Measurements from ENCODE around the gene C1orf105. TPM values are rescaled to one million over a fixed set of nuclear protein-coding genes. Genes with fewer than 3 reads are reported as not detected.

C1orf105 gene
- total RNA-seq, 2 experiments from 2014 or later, result not detected

- H3K27me3 Mint-ChIP-seq, result no peaks in the 10 kb centered on the region
- CTCF ChIA-PET, result no interaction called here
- no peaks in the 10 kb centered on the region for H3K36me3 Mint-ChIP-seq
- POLR2A ChIA-PET, result no interaction called here
- H3K9me3 Mint-ChIP-seq, result no peaks in the 10 kb centered on the region
- H3K4me3 Mint-ChIP-seq, result no peak overlapping the region
- H3K27ac Mint-ChIP-seq, result no peak overlapping the region
- intact Hi-C loops (cut with micrococcal nuclease), result no loop called here
- H3K4me1 Mint-ChIP-seq (ENCODE audit: low read depth), result peaks cover 22% of the 10 kb centered on the region
- no peak for DNase-seq
These were observed 35.8 kb upstream of the C1orf105 start for GRCh38 chr1:172384656-172385055.

GRCh38 chr1:172386046-172386445 is 34.4 kb upstream of the C1orf105 start:
- ChIA-PET CTCF (no interaction called here), POLR2A (interaction anchor here (0.7 kb wide), 1 partner anchor 28 kb away, joined by 3 read pairs; no protein-coding TSS in a partner anchor)
- DNase-seq, result no peak
- no peak overlapping the region for H3K4me3 Mint-ChIP-seq
- no peaks in the 10 kb centered on the region for H3K27me3 Mint-ChIP-seq
- no peaks in the 10 kb centered on the region for H3K36me3 Mint-ChIP-seq
- no peak overlapping the region for H3K27ac Mint-ChIP-seq
- H3K9me3 Mint-ChIP-seq, result no peaks in the 10 kb centered on the region
- intact Hi-C loops (cut with micrococcal nuclease), result no loop called here
- peaks cover 12% of the 10 kb centered on the region for H3K4me1 Mint-ChIP-seq (ENCODE audit: low read depth)

DNA sequence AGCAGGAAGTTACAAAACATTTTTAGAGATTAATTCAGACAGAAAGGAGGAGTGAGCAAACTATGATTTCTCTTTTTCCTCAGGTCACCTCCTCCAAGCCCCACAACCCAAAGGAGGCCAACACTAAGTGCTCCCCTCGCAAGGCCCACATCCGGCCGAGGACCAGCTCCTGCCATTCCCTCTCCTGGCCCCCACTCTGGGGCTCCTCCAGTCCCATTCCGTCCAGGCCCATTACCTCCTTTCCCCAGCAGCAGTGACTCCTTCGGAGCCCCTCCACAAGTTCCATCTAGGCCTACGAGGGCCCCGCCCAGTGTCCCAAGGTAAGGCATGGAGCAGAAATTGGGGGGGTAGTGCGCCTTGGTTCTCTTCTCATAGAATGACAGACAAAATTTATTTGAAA is 32.0 kb upstream of the C1orf105 start:
- ChIA-PET POLR2A (no interaction called here), CTCF (no interaction called here)
- H3K9me3 Mint-ChIP-seq, result no peaks in the 10 kb centered on the region
- DNase-seq, result no peak
- H3K27ac Mint-ChIP-seq, result no peak overlapping the region
- peaks cover 17% of the 10 kb centered on the region for H3K4me1 Mint-ChIP-seq (ENCODE audit: low read depth)
- no peaks in the 10 kb centered on the region for H3K36me3 Mint-ChIP-seq
- H3K4me3 Mint-ChIP-seq, result no peak overlapping the region
- H3K27me3 Mint-ChIP-seq, result no peaks in the 10 kb centered on the region
- intact Hi-C loops (cut with micrococcal nuclease), result no loop called here

DNA sequence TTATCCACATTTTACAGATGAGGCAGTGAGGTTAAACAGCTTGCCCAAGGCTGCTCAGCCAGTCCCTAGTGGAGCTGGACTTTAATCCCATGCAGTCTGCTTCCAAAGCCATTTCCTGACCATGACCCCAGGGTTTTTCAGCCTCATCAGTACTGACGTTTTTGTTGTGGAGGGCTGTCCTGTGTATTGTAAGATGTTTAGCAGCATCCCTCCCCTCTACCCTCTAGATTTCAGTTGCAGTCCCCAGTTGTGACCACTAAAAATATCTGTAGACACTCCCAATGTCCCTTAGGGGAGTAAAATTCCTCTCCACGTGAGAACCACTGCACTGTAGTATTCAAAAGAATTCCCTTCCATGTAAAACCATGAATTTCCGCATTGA is 30.2 kb upstream of the C1orf105 start:
- Mint-ChIP-seq H3K9me3 (no peaks in the 10 kb centered on the region), H3K36me3 (no peaks in the 10 kb centered on the region), H3K4me3 (no peak overlapping the region), H3K27ac (no peak overlapping the region), H3K27me3 (no peaks in the 10 kb centered on the region), H3K4me1 (ENCODE audit: low read depth) (peaks cover 34% of the 10 kb centered on the region)
- ChIA-PET POLR2A (no interaction called here), CTCF (interaction anchor here (0.6 kb wide), 2 partner anchors 30 to 40 kb away, joined by 3 read pairs; no protein-coding TSS in a partner anchor)
- intact Hi-C loops (cut with micrococcal nuclease), result loop anchor here (5.0 kb wide), 1 partner anchor 307 kb away; no protein-coding TSS in a partner anchor
- no peak for DNase-seq

DNA sequence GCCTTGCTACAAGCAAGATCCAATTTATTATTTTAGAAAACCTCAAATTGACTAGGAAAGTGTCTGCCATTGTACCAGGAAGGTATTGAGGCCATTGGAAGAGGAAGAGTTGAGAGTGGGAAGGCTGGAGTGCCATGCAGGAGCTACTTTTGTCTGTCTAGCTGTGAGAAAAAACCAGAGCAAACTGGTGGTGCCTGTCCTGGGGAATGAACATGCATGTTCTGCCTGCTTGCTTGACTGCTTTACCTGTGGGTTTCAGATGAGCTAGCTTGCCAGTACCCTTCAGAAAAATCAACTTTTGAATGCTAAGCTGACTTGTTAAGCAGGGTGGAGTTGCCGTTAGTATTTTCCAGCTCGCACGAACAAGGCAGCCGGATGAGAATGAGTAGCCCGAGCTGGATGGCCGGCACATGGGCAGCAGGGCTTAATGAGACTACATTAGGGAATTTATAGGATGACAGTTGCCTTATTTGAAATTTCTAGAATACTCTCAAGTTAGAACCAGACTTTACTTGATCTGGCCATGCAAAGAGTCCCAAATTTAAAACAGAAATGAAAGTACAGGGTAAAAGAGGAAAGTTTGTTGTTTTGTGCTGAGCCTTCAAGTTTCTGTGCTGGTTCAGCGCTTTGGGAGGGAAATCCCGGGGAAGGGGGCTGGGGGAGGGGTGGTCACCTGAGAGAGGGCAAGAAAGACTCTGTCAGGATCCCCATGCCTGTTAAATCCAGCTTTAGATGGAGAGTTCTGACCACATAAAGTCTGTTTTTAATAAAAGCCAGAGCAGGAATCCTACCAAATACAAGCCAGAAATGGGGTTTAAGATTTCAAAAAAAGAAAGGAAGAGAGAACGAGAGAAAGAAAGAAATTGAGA is 29.6 kb upstream of the C1orf105 start:
- intact Hi-C loops (cut with micrococcal nuclease), result loop anchor here (5.0 kb wide), 1 partner anchor 306 kb away; no protein-coding TSS in a partner anchor
- no peak overlapping the region for H3K27ac Mint-ChIP-seq
- POLR2A ChIA-PET, result no interaction called here
- no peaks in the 10 kb centered on the region for H3K36me3 Mint-ChIP-seq
- no peaks in the 10 kb centered on the region for H3K9me3 Mint-ChIP-seq
- H3K27me3 Mint-ChIP-seq, result no peaks in the 10 kb centered on the region
- DNase-seq, result no peak
- no peak overlapping the region for H3K4me3 Mint-ChIP-seq
- CTCF ChIA-PET, result interaction anchor here (0.6 kb wide), 2 partner anchors 31 to 39 kb away, joined by 3 read pairs; no protein-coding TSS in a partner anchor
- H3K4me1 Mint-ChIP-seq (ENCODE audit: low read depth), result peaks cover 40% of the 10 kb centered on the region

GRCh38 chr1:172391976-172392375 is 28.5 kb upstream of the C1orf105 start:
- ChIA-PET CTCF (interaction anchor here (0.6 kb wide), 2 partner anchors 14 to 28 kb away, joined by 3 read pairs; partner anchors contain the start of gene C1orf105), POLR2A (interaction anchor here (0.9 kb wide), 1 partner anchor 33 kb away, joined by 3 read pairs; no protein-coding TSS in a partner anchor)
- Mint-ChIP-seq H3K27ac (no peak overlapping the region), H3K9me3 (no peaks in the 10 kb centered on the region), H3K36me3 (no peaks in the 10 kb centered on the region), H3K4me3 (no peak overlapping the region), H3K4me1 (ENCODE audit: low read depth) (peaks cover 47% of the 10 kb centered on the region), H3K27me3 (no peaks in the 10 kb centered on the region)
- intact Hi-C loops (cut with micrococcal nuclease), result loop anchor here (5.0 kb wide), 1 partner anchor 305 kb away; no protein-coding TSS in a partner anchor
- DNase-seq, result no peak

- H3K36me3 Mint-ChIP-seq, result no peaks in the 10 kb centered on the region
- DNase-seq, result no peak
- H3K27ac Mint-ChIP-seq, result no peak overlapping the region
- H3K4me3 Mint-ChIP-seq, result no peak overlapping the region
- ChIA-PET POLR2A (interaction anchor here (2.3 kb wide), 1 partner anchor 35 kb away, joined by 21 read pairs; no protein-coding TSS in a partner anchor), CTCF (interaction anchor here (1.3 to 1.7 kb wide), 2 partner anchors 50 to 213 kb away, joined by 4 to 6 read pairs; partner anchors contain the start of gene PIGC)
- H3K4me1 Mint-ChIP-seq (ENCODE audit: low read depth), result peaks cover 60% of the 10 kb centered on the region
- H3K9me3 Mint-ChIP-seq, result no peaks in the 10 kb centered on the region
- H3K27me3 Mint-ChIP-seq, result no peaks in the 10 kb centered on the region
- intact Hi-C loops (cut with micrococcal nuclease), result loop anchor here (5.0 kb wide), 1 partner anchor 304 kb away; no protein-coding TSS in a partner anchor
These were observed 27.1 kb upstream of the C1orf105 start for GRCh38 chr1:172393354-172393753.

DNA sequence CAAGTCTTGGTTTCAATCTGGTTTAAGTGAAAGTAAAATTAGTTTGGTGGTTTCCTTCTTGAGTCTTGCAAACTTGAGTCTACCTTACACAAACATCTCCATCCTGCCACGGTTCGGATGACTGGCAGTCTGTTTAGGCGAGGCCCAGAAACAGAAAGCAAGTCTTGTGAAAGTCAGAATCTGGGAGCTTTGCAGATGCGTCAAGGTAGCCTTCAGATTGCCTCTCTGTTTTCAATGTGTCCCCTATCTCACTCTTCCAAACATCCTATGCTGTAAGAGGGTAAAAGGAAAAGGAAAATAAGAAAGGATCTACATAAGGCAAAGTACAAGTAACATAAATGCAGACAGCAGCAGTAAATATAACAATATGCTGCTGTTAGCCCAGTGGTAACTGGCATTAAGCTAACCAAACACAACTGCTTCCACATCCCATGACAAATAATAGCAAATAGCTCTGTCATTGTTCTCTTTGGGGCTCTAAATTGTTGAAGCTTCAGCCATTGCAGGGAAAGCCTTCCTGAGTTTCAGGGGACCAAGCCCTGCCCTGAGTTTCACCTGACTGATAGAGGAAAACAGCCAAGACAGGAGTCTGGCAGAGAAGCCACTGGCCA is 26.2 kb upstream of the C1orf105 start:
- H3K9me3 Mint-ChIP-seq, result no peaks in the 10 kb centered on the region
- POLR2A ChIA-PET, result interaction anchor here (0.7 to 2.3 kb wide), 5 partner anchors 13 to 56 kb away, joined by 3 to 21 read pairs (median 4); no protein-coding TSS in a partner anchor
- H3K27me3 Mint-ChIP-seq, result no peaks in the 10 kb centered on the region
- peak overlapping the region; percentile 66 for H3K27ac Mint-ChIP-seq
- DNase-seq, result peak; percentile 84
- intact Hi-C loops (cut with micrococcal nuclease), result loop anchor here (1.0 to 5.0 kb wide), 7 partner anchors 13 to 613 kb away; partner anchors contain the start of gene METTL13
- no peaks in the 10 kb centered on the region for H3K36me3 Mint-ChIP-seq
- CTCF ChIA-PET, result interaction anchor here (0.6 to 1.7 kb wide), 6 partner anchors 35 to 350 kb away, joined by 3 to 6 read pairs (median 4); partner anchors contain the start of gene PIGC
- peaks cover 69% of the 10 kb centered on the region for H3K4me1 Mint-ChIP-seq (ENCODE audit: low read depth)
- H3K4me3 Mint-ChIP-seq, result peak overlapping the region; percentile 49

DNA sequence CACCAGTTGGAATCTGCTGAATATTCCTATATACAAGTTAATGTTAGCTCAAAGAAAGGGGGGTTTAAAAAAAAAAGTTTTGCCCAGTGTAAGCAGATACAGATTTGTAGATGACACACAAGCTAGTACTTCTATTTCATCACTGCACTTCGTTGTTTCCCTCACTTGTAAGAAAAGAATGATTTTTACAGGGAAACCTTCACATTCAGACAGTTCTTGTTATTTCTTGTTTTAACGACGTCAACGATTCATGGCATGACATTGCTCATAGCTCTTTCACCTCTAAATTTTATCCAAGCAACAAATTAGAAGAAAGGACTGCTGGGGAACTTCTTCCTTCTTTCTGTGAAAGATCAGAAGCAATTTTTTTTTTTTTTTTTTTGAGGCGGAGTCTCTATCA is 25.7 kb upstream of the C1orf105 start:
- no peak for DNase-seq
- Mint-ChIP-seq H3K27me3 (no peaks in the 10 kb centered on the region), H3K4me3 (no peak overlapping the region), H3K4me1 (ENCODE audit: low read depth) (peaks cover 74% of the 10 kb centered on the region), H3K36me3 (no peaks in the 10 kb centered on the region), H3K27ac (peak overlapping the region; percentile 66), H3K9me3 (no peaks in the 10 kb centered on the region)
- ChIA-PET POLR2A (interaction anchor here (0.7 to 2.3 kb wide), 5 partner anchors 14 to 57 kb away, joined by 3 to 21 read pairs (median 4); no protein-coding TSS in a partner anchor), CTCF (interaction anchor here (0.6 to 1.3 kb wide), 6 partner anchors 35 to 350 kb away, joined by 3 to 5 read pairs (median 4); no protein-coding TSS in a partner anchor)
- intact Hi-C loops (cut with micrococcal nuclease), result loop anchor here (1.0 to 5.0 kb wide), 7 partner anchors 14 to 614 kb away; partner anchors contain the start of gene METTL13

- Mint-ChIP-seq H3K36me3 (no peaks in the 10 kb centered on the region), H3K9me3 (no peaks in the 10 kb centered on the region), H3K27ac (no peak overlapping the region), H3K27me3 (no peaks in the 10 kb centered on the region), H3K4me1 (ENCODE audit: low read depth) (peaks cover 82% of the 10 kb centered on the region), H3K4me3 (no peak overlapping the region)
- CTCF ChIA-PET, result interaction anchor here (0.7 to 1.0 kb wide), 2 partner anchors 10 to 42 kb away, joined by 3 read pairs; no protein-coding TSS in a partner anchor
- POLR2A ChIA-PET, result no interaction called here
- DNase-seq, result no peak
- intact Hi-C loops (cut with micrococcal nuclease), result no loop called here
These were observed 24.9 kb upstream of the C1orf105 start for GRCh38 chr1:172395576-172395975.

- no peaks in the 10 kb centered on the region for H3K27me3 Mint-ChIP-seq
- intact Hi-C loops (cut with micrococcal nuclease), result no loop called here
- H3K9me3 Mint-ChIP-seq, result no peaks in the 10 kb centered on the region
- no peak overlapping the region for H3K4me3 Mint-ChIP-seq
- no peaks in the 10 kb centered on the region for H3K36me3 Mint-ChIP-seq
- H3K27ac Mint-ChIP-seq, result no peak overlapping the region
- ChIA-PET CTCF (interaction anchor here (0.7 to 4.8 kb wide), 7 partner anchors 19 to 307 kb away, joined by 3 to 47 read pairs (median 8); partner anchors contain the start of gene PIGC), POLR2A (interaction anchor here (0.8 to 1.6 kb wide), 2 partner anchors 14 to 59 kb away, joined by 3 to 8 read pairs; no protein-coding TSS in a partner anchor)
- no peak for DNase-seq
- peaks cover 78% of the 10 kb centered on the region for H3K4me1 Mint-ChIP-seq (ENCODE audit: low read depth)
These were observed 23.3 kb upstream of the C1orf105 start for GRCh38 chr1:172397221-172397620.
